Measurements from ENCODE around the gene POU2F3.

- TF ChIP-seq CTCF (conservative IDR thresholded peaks at IDR 0.05; ENCODE audit: low read depth, low read length) (no peak), EZH2 (IDR thresholded peaks at IDR 0.05; ENCODE audit: low read length, unreplicated experiment) (no peak), EZH2phosphoT487 (IDR thresholded peaks at IDR 0.05; ENCODE audit: borderline replicate concordance, low read length) (no peak)
Measured at GRCh38 chr11:120290956-120291355, 51.0 kb downstream of the POU2F3 start.
